ENCODE data around the gene SPRED2.
A peak's percentile ranks its signal among the peaks of the same experiment; 100 is the strongest.

The SPRED2 gene

GRCh38 chr2:65420712-65421431 lies 11.5 kb downstream of the SPRED2 start:
- TF ChIP-seq CTCF (conservative IDR thresholded peaks at IDR 0.05): no peak
- peak overlapping the region; percentile 64 for H3K27ac ChIP-seq

- no peak for TF ChIP-seq CTCF (conservative IDR thresholded peaks at IDR 0.05)
- H3K27ac ChIP-seq: peak overlapping the region; percentile 69
Observed at GRCh38 chr2:65417509-65418085, 14.8 kb downstream of the SPRED2 start.

- peak overlapping the region; percentile 69 for H3K27ac ChIP-seq
- TF ChIP-seq CTCF (conservative IDR thresholded peaks at IDR 0.05): no peak
Observed at GRCh38 chr2:65416945-65417344, 15.5 kb downstream of the SPRED2 start.

GRCh38 chr2:65416321-65416720 lies 16.1 kb downstream of the SPRED2 start:
- no peak for TF ChIP-seq CTCF (conservative IDR thresholded peaks at IDR 0.05)

GRCh38 chr2:65415091-65415490 lies 17.3 kb downstream of the SPRED2 start:
- no peak overlapping the region; the same call in 1 of the 2 replicates for H3K27ac ChIP-seq
- no peak for TF ChIP-seq CTCF (conservative IDR thresholded peaks at IDR 0.05)

More at GRCh38 chr2:65416321-65416720, 16.1 kb downstream of the SPRED2 start:
- peak overlapping the region; percentile 69 for H3K27ac ChIP-seq

- no peak for TF ChIP-seq CTCF (conservative IDR thresholded peaks at IDR 0.05)
Observed at GRCh38 chr2:65413610-65414009, 18.8 kb downstream of the SPRED2 start.

GRCh38 chr2:65413106-65413505 lies 19.3 kb downstream of the SPRED2 start:
- no peak for TF ChIP-seq CTCF (conservative IDR thresholded peaks at IDR 0.05)
- peak overlapping the region; percentile 97 for H3K27ac ChIP-seq

More at GRCh38 chr2:65413610-65414009, 18.8 kb downstream of the SPRED2 start:
- peak overlapping the region; percentile 97 for H3K27ac ChIP-seq

All from VCaP (cell line).